ENCODE results near the gene OPN1LW.
"Not testable (repeated sequence)": the region's sequence is repeated elsewhere in the genome, so short reads cannot be mapped to it uniquely, and the experiment has no call there.

OPN1LW gene

DNA sequence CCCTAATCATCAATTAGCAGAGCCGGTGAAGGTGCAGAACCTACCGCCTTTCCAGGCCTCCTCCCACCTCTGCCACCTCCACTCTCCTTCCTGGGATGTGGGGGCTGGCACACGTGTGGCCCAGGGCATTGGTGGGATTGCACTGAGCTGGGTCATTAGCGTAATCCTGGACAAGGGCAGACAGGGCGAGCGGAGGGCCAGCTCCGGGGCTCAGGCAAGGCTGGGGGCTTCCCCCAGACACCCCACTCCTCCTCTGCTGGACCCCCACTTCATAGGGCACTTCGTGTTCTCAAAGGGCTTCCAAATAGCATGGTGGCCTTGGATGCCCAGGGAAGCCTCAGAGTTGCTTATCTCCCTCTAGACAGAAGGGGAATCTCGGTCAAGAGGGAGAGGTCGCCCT lies 3.3 kb upstream of the OPN1LW start:
- TF ChIP-seq, protein P1, sequence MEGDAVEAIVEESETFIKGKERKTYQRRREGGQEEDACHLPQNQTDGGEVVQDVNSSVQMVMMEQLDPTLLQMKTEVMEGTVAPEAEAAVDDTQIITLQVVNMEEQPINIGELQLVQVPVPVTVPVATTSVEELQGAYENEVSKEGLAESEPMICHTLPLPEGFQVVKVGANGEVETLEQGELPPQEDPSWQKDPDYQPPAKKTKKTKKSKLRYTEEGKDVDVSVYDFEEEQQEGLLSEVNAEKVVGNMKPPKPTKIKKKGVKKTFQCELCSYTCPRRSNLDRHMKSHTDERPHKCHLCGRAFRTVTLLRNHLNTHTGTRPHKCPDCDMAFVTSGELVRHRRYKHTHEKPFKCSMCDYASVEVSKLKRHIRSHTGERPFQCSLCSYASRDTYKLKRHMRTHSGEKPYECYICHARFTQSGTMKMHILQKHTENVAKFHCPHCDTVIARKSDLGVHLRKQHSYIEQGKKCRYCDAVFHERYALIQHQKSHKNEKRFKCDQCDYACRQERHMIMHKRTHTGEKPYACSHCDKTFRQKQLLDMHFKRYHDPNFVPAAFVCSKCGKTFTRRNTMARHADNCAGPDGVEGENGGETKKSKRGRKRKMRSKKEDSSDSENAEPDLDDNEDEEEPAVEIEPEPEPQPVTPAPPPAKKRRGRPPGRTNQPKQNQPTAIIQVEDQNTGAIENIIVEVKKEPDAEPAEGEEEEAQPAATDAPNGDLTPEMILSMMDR (IDR thresholded peaks at IDR 0.05; ENCODE audit: low read depth, low read length), result no peak
- DNase-seq (ENCODE audit: low read depth, low spot score), result no peak
- in situ Hi-C loops (cut with HindIII; ENCODE audit: low sequenced_read_pairs), result no loop called here

DNA sequence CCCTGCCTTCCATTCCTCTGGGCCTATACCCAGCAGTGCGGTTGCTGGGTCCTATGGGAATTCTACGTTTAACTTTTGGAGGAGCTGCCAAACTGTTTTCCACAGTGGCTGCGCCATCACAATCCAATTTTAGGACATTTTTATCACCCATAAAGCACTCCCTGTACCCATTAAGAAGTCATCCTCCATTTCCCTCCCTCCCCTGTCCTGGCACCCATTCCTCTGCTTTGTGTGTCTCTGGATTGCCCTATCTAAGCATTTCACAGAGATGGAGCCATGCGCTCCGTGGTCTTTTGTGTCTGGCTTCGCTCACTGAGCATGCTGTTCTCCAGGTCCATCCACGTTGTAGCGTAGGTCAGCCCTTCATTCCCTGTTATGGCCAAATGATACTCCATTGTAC lies 1.7 kb upstream of the OPN1LW start:
- TF ChIP-seq, protein P1 (IDR thresholded peaks at IDR 0.05; ENCODE audit: low read depth, low read length), result no peak
- DNase-seq (ENCODE audit: low read depth, low spot score), result no peak
- no peak overlapping the region for H3K4me3 ChIP-seq (ENCODE audit: low read depth, low read length)
- in situ Hi-C loops (cut with HindIII; ENCODE audit: low sequenced_read_pairs), result no loop called here

More for the DNA sequence above, 3.3 kb upstream of the OPN1LW start:
- H3K4me3 ChIP-seq (ENCODE audit: low read depth, low read length), result no peak overlapping the region

DNA sequence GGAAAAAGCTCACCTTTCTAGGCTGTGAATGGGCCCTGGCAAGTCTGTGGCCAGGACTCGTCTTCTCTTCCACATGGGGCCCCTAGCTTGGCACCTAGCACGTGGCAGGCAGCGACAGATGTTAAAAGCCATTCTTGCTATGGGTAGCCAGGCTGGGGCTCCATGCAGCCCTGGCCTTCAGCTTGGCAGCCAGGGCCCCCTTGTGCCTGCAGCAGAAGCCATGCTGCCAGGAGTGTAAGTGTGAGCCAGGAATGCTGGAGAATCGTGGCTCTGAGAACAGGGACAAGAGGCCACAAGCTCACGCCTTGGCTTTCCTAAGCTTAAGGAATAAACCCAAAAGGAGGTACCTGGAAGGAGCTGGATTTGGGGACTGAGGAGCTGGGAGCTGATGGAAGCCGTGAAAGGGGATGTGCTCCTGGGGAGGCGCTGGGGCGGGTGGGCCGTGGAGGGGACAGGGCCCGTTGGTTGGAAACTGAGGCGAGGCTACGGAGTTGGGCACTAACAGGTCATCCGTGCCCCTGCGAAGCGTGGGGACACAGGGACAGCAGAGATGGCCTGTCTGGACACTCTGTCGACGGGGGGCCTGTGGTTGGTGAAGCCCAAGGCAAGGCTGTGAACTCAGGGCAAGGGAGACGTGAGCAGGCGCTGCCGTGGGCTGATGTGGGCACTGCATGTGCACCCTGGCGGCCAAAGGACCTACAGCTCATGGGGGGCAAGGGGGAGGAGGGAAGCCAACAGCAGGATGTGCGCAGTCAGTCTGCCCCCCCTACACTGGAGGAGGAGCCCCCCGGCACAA lies 895 bp upstream of the OPN1LW start:
- no peak overlapping the region for H3K4me3 ChIP-seq (ENCODE audit: low read depth, low read length)
- no peak for DNase-seq (ENCODE audit: low read depth, low spot score)
- in situ Hi-C loops (cut with HindIII; ENCODE audit: low sequenced_read_pairs), result no loop called here
- TF ChIP-seq, protein P1 (IDR thresholded peaks at IDR 0.05; ENCODE audit: low read depth, low read length), result no peak

DNA sequence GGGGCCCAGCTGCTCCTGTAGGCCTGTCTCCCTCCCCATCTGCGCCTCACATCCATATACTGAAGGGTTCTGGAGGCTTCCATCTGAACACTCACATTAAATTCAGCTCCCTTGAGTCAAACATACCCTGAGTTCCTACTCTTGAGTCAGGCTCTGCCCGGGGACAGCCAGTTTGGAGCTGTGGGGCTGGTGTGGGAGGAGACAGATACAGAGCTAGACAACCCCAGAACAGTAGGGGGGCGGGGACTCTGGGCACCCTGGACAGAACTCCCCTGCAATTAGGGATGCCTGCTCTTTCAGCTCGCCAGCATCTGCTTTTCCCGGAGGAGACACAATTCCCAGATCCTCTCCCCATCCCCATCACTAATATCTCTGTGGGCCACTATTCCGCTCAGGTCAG lies 7.0 kb downstream of the OPN1LW start:
- in situ Hi-C loops (cut with HindIII; ENCODE audit: low sequenced_read_pairs); DNase-seq (ENCODE audit: low read depth, low spot score); H3K4me3 ChIP-seq (ENCODE audit: low read depth, low read length): not testable (repeated sequence)

DNA sequence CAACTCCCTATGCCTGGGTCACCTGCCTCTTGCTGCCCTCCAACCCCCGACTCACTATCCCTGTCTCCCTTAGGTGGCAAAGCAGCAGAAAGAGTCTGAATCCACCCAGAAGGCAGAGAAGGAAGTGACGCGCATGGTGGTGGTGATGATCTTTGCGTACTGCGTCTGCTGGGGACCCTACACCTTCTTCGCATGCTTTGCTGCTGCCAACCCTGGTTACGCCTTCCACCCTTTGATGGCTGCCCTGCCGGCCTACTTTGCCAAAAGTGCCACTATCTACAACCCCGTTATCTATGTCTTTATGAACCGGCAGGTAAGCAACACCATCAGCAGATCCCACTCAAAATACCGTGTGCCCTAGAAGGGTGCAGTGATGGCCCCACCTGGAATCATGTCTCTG lies 12.2 kb downstream of the OPN1LW start:
- in situ Hi-C loops (cut with HindIII; ENCODE audit: low sequenced_read_pairs); H3K4me3 ChIP-seq (ENCODE audit: low read depth, low read length); DNase-seq (ENCODE audit: low read depth, low spot score): not testable (repeated sequence)

DNA sequence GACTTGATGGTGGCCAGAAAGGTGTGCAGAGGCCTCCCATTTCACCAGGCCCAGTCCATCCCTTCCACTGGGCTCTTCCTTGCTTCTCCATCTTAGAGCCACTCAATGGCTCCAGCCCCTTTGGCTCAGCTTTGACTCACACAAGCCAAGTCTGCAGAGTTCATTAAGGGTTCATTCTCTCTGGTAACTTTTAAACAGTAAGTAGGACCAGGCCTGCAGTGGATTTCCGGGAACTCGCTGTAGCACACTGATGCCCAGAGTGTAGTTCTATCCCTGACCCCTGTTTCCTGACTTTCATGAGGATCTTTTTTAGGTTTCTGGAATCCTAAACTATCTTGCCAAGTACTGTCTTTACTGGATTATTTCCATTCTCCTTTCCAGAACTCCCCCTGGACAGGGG lies 13.2 kb downstream of the OPN1LW start:
- in situ Hi-C loops (cut with HindIII; ENCODE audit: low sequenced_read_pairs); H3K4me3 ChIP-seq (ENCODE audit: low read depth, low read length); DNase-seq (ENCODE audit: low read depth, low spot score): not testable (repeated sequence)

DNA sequence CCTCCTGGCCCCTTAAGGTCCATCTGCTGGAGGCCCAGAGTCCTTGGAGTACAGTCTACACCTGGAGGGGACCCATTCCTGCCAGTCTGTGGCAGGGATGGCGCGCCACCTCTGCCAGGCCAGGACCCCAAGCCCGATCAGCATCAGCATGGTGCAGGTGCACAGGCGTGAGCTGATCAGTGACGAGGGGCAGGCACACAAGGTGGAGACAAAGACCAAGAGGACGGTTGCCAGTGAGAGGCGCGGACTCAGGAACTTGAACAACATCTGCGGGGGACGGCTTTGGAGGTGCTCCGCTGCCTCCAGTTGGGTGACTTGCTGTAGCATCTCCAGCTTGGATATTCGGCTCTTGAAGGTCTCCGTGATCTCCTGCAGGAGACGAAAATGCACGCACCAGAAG lies 15.3 kb downstream of the OPN1LW start:
- DNase-seq (ENCODE audit: low read depth, low spot score); in situ Hi-C loops (cut with HindIII; ENCODE audit: low sequenced_read_pairs): not testable (repeated sequence)

DNA sequence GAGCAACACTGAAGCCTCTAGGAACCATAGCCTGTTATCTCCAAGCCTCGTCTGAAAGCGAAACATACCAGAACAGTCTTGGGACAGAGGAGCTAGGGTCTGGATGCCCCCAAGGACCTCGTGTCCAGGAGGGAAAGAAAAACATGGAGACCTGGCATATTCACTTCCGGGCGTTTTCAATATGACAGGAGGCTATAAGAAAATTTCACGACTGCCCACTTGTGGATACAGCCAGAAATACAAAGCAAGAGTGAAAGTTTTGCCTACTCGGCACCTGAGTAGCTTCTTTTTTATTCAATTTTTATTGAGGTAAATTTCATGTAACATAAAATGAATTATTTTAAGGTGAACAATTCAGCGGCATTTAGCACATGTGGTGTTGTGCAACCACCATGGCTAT lies 20.9 kb downstream of the OPN1LW start:
- DNase-seq (ENCODE audit: low read depth, low spot score); H3K4me3 ChIP-seq (ENCODE audit: low read depth, low read length); in situ Hi-C loops (cut with HindIII; ENCODE audit: low sequenced_read_pairs): not testable (repeated sequence)

More for the DNA sequence above, 15.3 kb downstream of the OPN1LW start:
- H3K4me3 ChIP-seq (ENCODE audit: low read depth, low read length), result not testable (repeated sequence)

DNA sequence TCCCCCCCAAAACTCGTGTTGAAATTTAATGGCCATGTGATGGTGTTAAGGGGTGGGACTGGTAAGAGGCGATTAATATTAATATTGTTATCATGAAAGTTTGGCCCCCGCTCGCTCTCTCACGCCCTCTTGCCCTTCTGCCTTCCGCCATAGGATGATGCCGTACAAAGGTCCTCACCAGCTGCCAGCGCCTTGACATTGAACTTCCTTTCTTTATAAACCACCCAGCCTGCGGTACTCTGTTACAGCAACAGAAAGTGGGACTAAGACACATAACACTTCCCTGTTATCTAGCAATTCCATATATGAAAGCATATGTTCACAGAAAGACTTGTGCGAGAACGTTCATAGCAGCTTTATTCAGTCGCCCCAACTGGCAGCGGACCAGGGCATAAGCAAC lies 24.3 kb downstream of the OPN1LW start:
- in situ Hi-C loops (cut with HindIII; ENCODE audit: low sequenced_read_pairs); DNase-seq (ENCODE audit: low read depth, low spot score); H3K4me3 ChIP-seq (ENCODE audit: low read depth, low read length): not testable (repeated sequence)

DNA sequence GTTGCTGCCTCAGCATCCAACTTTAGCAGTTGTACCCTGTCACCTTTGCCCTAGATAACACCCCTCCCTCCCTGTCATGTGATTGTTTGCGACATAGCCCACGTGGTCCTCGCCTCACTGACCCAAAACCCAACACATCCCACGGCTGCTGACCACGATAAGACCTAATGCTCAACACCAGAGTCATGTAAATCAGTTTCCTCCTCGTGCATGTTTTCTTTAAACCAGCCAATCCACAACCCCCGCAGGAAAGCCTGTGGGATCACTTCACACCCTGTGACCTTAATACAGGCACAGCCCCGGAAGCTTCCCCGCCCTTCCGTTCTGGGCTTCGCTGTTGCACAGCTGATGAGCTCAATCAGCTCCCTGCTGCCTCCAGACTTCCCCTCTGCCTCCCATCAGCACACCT lies 28.5 kb downstream of the OPN1LW start:
- H3K4me3 ChIP-seq (ENCODE audit: low read depth, low read length); DNase-seq (ENCODE audit: low read depth, low spot score); in situ Hi-C loops (cut with HindIII; ENCODE audit: low sequenced_read_pairs): not testable (repeated sequence)

DNA sequence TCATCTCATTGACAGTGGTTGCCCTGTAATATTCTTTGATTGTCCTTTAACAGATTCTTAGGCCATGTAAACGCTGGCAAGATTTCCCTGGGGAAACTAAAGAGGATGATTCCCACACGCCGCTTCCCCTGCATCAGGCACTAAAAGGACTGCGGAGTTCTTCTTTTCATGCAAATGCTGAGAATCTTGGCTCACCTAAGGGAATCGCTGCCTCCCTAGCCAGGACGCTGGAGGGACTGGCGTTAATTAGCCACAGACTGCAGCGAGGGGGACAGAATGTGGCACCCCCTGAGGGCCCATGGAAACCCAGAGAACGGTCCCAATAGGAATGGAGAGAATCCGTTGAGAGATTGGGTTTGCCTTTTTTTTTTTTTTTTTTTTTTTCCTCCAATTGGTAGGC lies 30.3 kb downstream of the OPN1LW start:
- in situ Hi-C loops (cut with HindIII; ENCODE audit: low sequenced_read_pairs); H3K4me3 ChIP-seq (ENCODE audit: low read depth, low read length); DNase-seq (ENCODE audit: low read depth, low spot score): not testable (repeated sequence)

DNA sequence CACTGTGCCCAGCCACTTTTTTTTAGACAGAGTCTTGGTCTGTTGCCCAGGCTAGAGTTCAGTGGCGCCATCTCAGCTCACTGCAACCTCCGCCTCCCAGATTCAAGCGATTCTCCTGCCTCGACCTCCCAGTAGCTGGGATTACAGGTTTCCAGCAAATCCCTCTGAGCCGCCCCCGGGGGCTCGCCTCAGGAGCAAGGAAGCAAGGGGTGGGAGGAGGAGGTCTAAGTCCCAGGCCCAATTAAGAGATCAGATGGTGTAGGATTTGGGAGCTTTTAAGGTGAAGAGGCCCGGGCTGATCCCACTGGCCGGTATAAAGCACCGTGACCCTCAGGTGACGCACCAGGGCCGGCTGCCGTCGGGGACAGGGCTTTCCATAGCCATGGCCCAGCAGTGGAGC lies 38.3 kb downstream of the OPN1LW start, which contains the start of gene OPN1MW:
Gene OPN1MW (plus strand): TSS at position 301 of the 400 bp plus-strand sequence. CDS start 82 bp downstream, at position 383.
- H3K4me3 ChIP-seq (ENCODE audit: low read depth, low read length); in situ Hi-C loops (cut with HindIII; ENCODE audit: low sequenced_read_pairs); DNase-seq (ENCODE audit: low read depth, low spot score): not testable (repeated sequence)

DNA sequence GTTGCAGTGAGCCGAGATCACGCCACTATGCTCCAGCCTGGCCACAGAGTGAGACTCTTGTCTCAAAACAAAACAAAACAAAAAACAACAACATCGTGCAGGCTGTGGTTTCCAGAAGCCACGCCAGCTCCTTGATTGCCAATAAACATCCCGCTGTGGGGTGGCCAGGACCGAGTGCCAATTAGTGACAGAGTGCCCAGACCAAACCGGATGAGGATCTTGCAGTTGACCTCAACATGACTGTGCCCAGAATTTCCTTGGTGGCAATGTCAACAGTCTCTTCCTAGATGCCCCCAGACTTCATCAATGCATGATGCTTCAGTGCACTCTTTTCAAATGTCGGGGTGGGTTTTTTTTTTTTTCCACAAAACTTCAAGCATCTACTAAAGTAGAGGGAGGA lies 39.8 kb downstream of the OPN1LW start:
- DNase-seq (ENCODE audit: low read depth, low spot score); H3K4me3 ChIP-seq (ENCODE audit: low read depth, low read length); in situ Hi-C loops (cut with HindIII; ENCODE audit: low sequenced_read_pairs): not testable (repeated sequence)

DNA sequence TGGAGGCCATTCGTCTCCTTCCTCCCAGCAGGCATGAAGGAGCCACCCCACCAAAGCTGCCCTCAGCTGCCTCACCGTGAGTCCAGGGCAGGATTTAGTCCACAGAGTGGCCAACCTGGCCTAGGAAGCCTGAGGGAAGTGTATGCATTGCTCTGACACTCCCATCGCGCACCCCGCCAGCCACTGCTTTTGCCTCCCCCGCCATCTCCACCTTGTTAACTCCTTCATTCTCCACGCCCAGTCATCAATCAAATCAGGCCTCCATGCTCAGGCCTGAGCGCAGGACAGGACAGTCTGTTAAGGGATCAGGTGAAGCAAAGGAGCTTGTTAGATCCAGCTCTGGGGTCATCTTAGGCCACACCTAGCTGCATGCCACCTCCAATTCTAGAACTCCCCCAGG lies 48.8 kb downstream of the OPN1LW start:
- DNase-seq (ENCODE audit: low read depth, low spot score); H3K4me3 ChIP-seq (ENCODE audit: low read depth, low read length); in situ Hi-C loops (cut with HindIII; ENCODE audit: low sequenced_read_pairs): not testable (repeated sequence)
